DMS153 (cell line): ENCODE measurements around the gene RBM47.

ENCODE experiments used
- DNase-seq: peaks from one replicate; lab custom pipeline; 2025; lab: John Stamatoyannopoulos, UW

RBM47 gene

DNA sequence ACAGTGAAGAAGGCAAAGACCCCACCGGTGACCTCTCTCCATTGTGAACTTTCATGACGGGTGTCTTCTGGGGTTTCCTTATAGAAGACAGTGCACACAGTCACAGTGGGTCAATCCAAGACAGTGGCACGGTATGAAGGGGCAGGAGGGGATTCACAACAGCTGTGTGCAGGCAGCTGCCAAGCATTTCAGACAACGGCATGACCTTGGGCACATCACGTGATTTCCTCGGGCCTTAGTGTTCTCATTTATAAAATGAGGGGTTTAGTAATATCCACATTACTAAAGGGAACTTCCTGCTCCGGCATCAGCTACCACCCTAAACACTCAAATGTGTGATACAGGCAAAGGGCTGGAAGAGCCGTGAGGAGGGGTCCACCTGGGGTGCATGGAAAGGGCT, 42.9 kb downstream of the RBM47 start:
- DNase-seq: no peak

DNA sequence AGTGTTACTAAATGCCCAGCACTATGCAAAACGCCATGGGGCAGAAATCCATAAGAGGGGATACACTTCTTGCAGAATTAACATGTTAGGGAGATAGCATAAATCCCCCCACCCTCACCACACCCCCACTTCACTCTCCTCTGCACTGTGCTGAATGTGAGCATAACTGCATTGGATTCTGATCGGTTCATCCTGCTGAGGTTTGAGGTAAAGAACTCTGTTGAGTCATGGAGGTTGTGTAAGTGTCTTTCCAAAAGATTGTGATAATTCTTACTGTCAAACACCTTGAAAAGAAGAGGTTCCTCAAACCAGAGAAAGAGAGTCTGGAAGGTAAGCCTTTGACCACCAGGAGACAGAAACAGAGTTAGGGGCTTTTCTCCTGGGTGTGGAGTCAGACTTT, 43.6 kb downstream of the RBM47 start:
- DNase-seq: no peak

DNA sequence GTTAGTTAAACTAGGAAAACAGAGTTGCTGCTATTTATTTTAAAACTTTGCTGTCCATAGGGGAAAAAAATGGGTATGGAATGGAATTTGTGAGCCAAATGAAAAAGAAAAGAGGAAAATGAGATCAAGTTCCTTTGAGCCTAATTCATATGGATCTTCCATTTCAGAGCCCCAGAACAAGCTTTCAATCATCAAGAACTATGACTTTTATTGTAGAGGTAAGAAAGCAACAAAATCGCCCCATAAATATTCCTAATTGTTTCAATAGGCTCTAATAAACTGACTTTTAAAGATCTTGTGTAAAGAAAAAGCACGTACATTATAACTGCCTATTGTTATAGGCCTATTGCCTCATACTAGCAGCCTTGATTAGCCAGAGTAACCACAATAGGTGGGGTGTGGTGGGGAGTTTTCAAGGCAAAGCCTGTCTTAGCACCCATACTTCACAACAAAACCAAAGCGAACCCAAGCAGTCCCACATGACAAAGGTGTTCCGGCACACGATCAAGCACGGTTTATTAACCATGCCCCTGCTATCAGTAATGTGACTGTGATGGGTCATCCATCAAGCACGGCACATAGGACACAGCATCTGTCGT, 44.4 kb downstream of the RBM47 start:
- DNase-seq: no peak

- no peak for DNase-seq
These were observed 45.0 kb downstream of the RBM47 start for GRCh38 chr4:40584517-40585141.

- DNase-seq: no peak
These were observed 45.7 kb downstream of the RBM47 start for GRCh38 chr4:40583850-40584439.

- DNase-seq: no peak
These were observed 47.3 kb downstream of the RBM47 start for GRCh38 chr4:40582413-40582812.

DNA sequence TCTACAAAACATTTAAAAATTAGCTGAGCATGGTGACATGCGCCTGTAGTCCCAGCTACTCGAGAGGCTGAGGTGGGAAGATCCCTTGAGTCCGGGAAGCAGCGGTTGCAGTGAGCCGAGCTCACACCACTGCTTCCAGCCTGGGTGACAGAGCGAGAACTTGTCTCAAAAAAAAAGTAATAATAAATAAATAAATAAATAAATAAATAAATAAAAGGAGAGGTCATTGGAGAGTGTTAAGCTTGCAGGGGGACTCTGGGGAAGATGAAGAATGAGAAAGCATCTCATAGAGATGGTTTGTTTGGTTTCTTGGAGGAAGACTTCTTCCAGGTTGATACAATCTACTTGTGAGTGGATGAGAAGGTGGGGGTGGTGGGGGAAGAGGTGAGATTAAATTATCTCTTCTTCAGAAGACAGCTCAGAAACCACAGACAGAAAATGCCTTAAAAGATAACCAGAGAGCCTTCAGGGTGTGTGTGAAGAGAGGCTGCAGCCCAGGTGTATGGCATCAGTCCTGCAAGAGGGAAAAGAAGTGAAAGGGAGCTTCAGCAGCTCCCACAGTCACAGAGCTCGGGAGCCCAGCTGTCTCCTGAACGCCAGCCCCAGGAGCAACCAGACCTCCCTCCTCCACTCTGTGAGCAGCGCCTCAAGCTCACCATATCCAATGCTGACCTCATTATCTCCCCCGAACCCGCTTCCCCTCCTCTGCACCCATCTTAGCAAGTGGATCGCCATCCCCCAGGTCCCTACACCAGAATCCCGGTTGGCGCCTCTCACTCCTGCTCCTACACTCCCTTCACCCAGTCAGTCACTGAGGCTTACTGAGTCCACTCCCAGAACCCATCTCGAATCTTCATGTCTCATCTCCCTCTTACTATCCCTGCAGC, 48.2 kb downstream of the RBM47 start:
- no peak for DNase-seq

GRCh38 chr4:40579983-40580382, 49.7 kb downstream of the RBM47 start:
- DNase-seq: no peak

DNA sequence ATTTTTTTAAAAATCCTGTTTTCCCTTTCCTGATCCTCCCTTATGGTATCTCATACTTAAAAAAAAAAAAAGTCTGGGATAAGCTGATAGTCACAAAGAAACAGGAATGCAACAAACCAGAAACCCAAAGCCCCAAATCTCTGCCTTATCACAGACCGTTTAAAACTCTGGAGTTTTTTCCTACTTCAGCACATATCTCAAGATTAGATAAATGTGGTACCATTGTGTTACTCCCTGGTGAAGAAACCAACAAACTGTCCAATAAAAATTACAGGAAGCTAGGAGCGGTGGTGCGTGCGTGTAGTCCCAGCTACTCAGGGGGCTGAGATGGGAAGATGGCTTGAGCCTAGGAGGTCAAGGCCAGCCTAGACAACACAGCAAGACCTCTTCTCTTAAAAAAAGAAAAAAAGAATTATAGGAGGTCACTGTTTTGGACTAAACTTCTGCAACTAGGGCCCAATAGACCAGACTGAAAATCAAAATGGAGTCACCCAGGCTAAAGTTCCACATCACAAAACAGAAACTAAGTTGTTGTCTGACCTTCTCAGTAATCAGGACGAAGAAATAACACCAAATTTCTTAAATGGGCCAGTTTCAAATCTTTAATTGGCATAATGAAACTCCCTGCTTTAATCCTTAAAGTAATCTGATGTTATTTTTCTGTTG, 51.9 kb downstream of the RBM47 start:
- no peak for DNase-seq

- peak; percentile 79 for DNase-seq
These were observed 52.8 kb downstream of the RBM47 start for GRCh38 chr4:40576651-40577480.

- no peak for DNase-seq
These were observed 53.8 kb downstream of the RBM47 start for GRCh38 chr4:40575846-40576245.

DNA sequence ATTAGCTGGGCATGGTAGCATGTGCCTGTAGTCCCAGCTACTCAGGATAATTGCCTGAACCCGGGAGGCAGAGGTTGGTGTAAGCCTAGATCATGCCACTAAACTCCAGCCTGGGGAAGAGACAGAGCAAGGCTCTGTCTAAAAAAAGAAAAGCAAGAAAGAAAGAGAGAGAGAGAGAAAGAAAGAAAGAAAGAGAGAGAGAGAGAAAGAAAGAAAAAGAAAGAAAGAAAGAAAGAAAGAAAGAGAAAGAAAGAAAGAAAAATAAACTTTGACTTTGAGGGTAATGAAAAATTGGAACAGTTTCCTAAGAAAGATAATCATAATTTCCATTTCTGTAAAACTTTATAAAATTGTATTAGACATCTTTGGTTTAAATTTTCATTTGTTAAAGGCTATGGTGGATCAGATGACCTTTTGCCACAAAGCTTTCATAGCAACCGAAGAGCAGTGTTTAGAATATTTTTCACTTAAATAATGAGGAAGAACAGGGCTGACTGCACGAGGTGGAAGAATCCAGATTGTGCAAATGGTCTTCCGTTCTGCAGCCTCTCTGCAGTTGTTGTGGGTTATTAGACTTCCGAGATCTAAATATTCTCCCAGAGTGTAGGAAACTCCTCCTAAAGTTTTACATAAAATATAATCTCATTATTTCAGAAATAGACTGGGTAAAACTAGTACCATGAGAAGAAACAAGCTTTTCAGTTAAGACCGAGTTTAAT, 55.9 kb downstream of the RBM47 start:
- DNase-seq: no peak

DNA sequence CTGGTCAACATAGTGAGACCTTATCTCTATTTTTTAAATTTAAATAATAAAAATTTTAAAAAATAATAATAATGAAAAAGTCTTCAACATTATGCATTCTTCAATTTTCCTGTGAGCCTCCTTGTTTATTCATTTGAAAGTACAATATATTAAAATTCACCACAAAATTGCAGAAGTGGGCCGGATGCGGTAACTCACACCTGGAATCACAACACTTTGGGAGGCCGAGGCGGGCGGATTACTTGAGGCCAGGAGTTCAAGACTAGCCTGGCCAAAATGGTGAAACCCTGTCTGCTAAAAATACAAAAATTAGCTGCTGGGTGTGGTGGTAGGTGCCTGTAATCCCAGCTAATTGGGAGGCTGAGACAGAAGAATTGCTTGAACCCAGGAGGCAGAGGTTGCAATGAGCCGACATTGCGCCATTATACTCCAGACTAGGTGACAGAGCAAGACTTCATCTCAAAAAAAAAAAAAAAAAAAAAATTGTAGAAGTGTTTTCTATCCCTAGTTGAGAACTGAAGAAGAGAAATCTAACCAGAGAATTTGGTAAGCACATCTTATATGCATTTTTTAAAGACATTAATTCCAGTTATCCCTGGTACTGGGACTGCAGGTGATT, 56.9 kb downstream of the RBM47 start:
- no peak for DNase-seq

DNA sequence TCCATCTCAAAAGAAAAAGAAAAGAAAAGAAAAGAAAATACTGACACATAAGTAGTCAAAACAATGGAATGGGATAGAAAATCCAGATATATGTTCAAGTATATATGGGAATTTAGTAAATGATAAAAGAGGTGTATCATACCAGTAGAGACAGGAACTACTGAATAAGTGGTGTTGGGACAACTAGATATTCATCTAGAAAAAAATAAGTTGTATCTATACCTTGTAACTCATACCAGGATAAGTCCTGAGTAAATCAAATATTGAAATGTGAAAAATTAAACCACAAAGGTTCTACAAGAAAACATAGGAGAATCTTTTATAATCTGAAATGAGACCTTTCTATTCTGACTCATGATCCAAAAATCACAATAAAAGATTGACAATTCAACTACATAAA, 58.5 kb downstream of the RBM47 start:
- DNase-seq: no peak

DNA sequence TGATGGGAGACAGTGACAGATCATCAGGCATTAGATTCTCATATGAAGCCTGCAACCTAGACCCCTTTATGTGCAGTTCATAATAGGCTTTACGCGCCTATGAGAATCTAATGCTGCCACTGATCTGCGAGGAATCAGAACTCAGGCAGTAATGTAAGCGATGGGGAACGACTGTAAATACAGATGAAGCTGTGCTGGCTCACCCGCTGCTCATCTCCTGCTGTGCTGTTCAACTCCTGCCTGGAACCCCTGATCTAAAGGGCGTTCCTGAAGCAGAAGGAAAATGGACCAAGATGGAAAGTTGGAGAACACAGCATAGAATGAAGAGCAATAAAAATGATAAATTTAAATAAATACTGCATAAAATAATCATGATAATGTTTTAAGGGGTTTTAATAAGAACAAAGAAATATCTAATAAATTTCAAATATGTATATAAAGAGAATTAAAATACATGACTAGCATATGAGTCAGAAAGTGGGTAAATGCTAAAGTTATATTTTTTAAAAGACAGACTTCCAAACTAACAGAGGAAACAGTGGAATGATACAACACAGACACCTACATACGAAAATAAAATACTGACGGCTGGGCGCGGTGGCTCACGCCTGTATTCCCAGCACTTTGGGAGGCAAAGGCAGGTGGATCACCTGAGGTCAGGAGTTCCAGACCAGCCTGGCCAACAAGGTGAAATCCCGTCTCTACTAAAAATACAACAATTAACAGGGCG, 59.2 kb downstream of the RBM47 start:
- no peak for DNase-seq

DNA sequence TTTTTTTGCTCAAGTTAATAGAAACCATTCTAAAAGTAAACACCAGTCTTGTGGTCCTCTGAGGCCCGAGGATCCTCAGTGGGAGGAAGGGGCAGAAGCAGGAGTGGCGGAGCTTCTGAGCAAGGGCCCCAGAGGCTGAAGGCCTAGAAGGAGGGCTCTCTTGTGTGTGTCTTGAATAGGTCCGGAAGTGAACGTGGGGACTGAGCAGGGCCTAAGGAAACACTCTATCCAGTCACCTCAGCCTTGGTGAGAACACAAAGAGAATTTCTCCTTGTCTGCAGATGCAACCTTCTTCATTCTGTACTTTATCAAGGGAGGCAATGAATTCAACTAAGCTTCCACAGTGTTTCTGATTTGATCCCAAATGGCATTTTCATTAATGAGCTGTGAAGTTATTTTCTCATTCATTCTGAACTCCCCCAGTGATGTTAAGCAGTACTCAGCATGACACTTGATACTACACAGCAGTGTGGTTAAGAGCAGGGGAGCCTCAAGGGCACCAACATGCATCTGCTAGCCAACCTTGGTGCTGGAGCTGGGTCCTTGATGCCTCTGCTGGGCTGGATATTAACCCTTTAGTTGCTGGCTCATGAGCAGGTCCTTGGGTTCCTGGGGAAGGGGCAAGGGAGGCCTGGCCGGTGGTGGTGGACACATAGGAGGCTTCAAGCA, 64.7 kb downstream of the RBM47 start:
- no peak for DNase-seq

DNA sequence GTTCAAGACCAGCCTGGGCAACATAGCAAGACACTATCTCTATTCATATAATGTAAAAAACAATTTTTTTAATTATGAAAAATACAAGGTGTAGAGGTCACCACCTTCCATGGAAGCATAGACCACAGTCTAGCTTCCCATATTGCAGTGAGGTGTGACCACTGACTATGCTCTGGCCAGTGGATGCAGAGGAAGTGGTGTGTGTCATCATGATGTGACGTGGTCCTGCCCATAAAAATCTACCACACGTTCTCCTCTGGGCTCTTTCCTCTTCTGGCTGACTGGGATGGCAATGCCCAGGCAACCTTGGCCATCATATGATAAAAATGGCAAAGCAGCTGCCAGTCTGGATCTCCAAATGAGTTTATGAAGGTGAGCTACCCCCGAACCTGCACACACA, 65.7 kb downstream of the RBM47 start:
- no peak for DNase-seq

DNA sequence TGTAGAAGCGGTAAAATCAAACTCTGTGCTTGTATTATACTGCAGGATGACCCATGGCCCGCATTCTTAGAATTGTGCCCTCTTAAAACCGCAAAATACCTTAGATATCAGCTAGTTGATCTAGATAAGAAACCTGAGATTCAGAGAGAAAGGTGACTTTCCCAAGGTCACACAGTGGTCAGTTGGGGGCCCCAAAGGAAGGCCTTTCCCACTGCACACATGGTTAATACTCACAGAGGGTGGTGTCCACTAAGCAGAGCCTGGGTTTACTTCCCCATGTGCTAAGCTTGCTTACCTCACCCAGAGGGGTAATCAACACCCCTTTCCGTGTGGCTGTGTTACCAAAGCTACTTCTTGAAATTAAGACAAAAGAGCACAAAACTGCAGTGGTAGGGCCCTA, 66.3 kb downstream of the RBM47 start:
- no peak for DNase-seq

GRCh38 chr4:40562681-40563080, 67.0 kb downstream of the RBM47 start:
- DNase-seq: no peak
